Astrocyte (in vitro differentiated cells and primary cell): Measurements from ENCODE around the gene DYNLT5. TPM values are rescaled to one million over a fixed set of nuclear protein-coding genes. Genes with fewer than 3 reads are reported as not detected.
"Not testable (repeated sequence)": the region's sequence is repeated elsewhere in the genome, so short reads cannot be mapped to it uniquely, and the experiment has no call there.

Experiments used
- DNase-seq: peaks from one replicate; pipeline ENCODE4 v3.0.0-alpha.2; 2010; ENCODE audit warnings: low read depth
- FAIRE-seq: peaks from 2 replicates; lab custom pipeline; 2011; peaks lifted over from hg19 to GRCh38; lab: Jason Lieb, UNC
- H2AFZ ChIP-seq: 2 replicates; pipeline ENCODE4 v1.6.0; 2012; ENCODE audit warnings: low read depth, low read length, inconsistent platforms
- H3K27ac ChIP-seq: 2 replicates; pipeline ENCODE4 v1.5.1; 2011; ENCODE audit warnings: low read depth, low read length, inconsistent platforms
- H3K27me3 ChIP-seq: 2 replicates; pipeline ENCODE4 v1.6.0; 2011; ENCODE audit warnings: low read length, inconsistent platforms; ENCODE audit not compliant: insufficient read depth
- H3K36me3 ChIP-seq: 2 replicates; pipeline ENCODE4 v1.5.1; 2011; ENCODE audit warnings: low read length, inconsistent platforms; ENCODE audit not compliant: insufficient read depth
- H3K4me1 ChIP-seq: 2 replicates; pipeline ENCODE4 v1.5.1; 2011; ENCODE audit warnings: low read length, inconsistent platforms; ENCODE audit not compliant: insufficient read depth
- H3K4me2 ChIP-seq: 2 replicates; pipeline ENCODE4 v1.6.0; 2012; ENCODE audit warnings: low read length, inconsistent platforms
- H3K4me3 ChIP-seq: 2 replicates; pipeline ENCODE4 v1.5.1; 2011; ENCODE audit warnings: low read depth, mild to moderate bottlenecking, low read length, inconsistent platforms; ENCODE audit not compliant: insufficient read depth
- H3K79me2 ChIP-seq: 2 replicates; pipeline ENCODE4 v1.6.0; 2012; ENCODE audit warnings: mild to moderate bottlenecking, low read length, inconsistent platforms; ENCODE audit not compliant: insufficient read depth
- H3K9ac ChIP-seq: 2 replicates; pipeline ENCODE4 v1.6.0; 2012; ENCODE audit warnings: mild to moderate bottlenecking, low read length, inconsistent platforms
- H3K9me3 ChIP-seq: 2 replicates; pipeline ENCODE4 v1.5.1; 2012; ENCODE audit warnings: low read depth, mild to moderate bottlenecking, low read length, inconsistent platforms; ENCODE audit not compliant: insufficient read depth
- H4K20me1 ChIP-seq: 2 replicates; pipeline ENCODE4 v1.6.0; 2012; ENCODE audit warnings: low read length, inconsistent platforms; ENCODE audit not compliant: insufficient read depth
- H3K27ac Mint-ChIP-seq: one replicate; pipeline ENCODE4 v1.8.0; 2021; ENCODE audit warnings: mild to moderate bottlenecking, mixed read lengths; ENCODE audit not compliant: unreplicated experiment
- H3K27me3 Mint-ChIP-seq: one replicate; pipeline ENCODE4 v1.8.0; 2021; ENCODE audit warnings: low read depth, mixed read lengths; ENCODE audit not compliant: unreplicated experiment
- H3K36me3 Mint-ChIP-seq: one replicate; pipeline ENCODE4 v1.8.0; 2021; ENCODE audit warnings: low read depth, mixed read lengths; ENCODE audit not compliant: unreplicated experiment
- H3K4me1 Mint-ChIP-seq: one replicate; pipeline ENCODE4 v1.8.0; 2021; ENCODE audit warnings: low read depth, mixed read lengths; ENCODE audit not compliant: unreplicated experiment
- H3K4me3 Mint-ChIP-seq: one replicate; pipeline ENCODE4 v1.8.0; 2021; ENCODE audit warnings: mild to moderate bottlenecking, moderate library complexity, mixed read lengths; ENCODE audit not compliant: unreplicated experiment
- H3K9me3 Mint-ChIP-seq: one replicate; pipeline ENCODE4 v1.8.0; 2021; ENCODE audit warnings: mild to moderate bottlenecking, mixed read lengths; ENCODE audit not compliant: unreplicated experiment
- CTCF ChIP-seq: IDR thresholded peaks from 2 replicates; pipeline ENCODE4 v1.5.1; 2011; ENCODE audit warnings: low read depth, mild to moderate bottlenecking, inconsistent platforms, low read length, moderate library complexity; ENCODE audit not compliant: insufficient read depth
- EZH2 ChIP-seq: IDR thresholded peaks from 2 replicates; pipeline ENCODE4 v1.6.1; 2012; ENCODE audit warnings: mild to moderate bottlenecking, low read length, inconsistent platforms; ENCODE audit not compliant: insufficient read depth
- total RNA-seq: library from RNA; stranded (reverse); gene quantifications from 2 replicates; pipeline ENCODE4 v1.2.1, GENCODE V29; 2021

The DYNLT5 gene
- total RNA-seq, 1 donor from 2014 or later = 0.20 TPM

GRCh38 chr1:66732407-66733166 lies 19.7 kb upstream of the DYNLT5 start:
- Histone ChIP-seq H3K27ac (no peak overlapping the region), H3K4me2 (no peak overlapping the region), H3K9ac (no peak overlapping the region), H3K4me3 (no peak overlapping the region), H4K20me1 (no peaks in the 10 kb centered on the region), H3K36me3 (no peaks in the 10 kb centered on the region), H3K9me3 (no peaks in the 10 kb centered on the region), H2AFZ (no peak overlapping the region), H3K4me1 (no peaks in the 10 kb centered on the region), H3K79me2 (no peaks in the 10 kb centered on the region), H3K27me3 (no peaks in the 10 kb centered on the region)
- no peak overlapping the region for H3K27ac Mint-ChIP-seq
- H3K9me3 Mint-ChIP-seq = peaks cover 2% of the 10 kb centered on the region
- H3K4me3 Mint-ChIP-seq = no peak overlapping the region
- TF ChIP-seq EZH2 (no peak), CTCF (no peak)
- no peaks in the 10 kb centered on the region for H3K27me3 Mint-ChIP-seq
- FAIRE-seq (no peak), DNase-seq (no peak)
- peaks cover 11% of the 10 kb centered on the region for H3K4me1 Mint-ChIP-seq
- H3K36me3 Mint-ChIP-seq = no peaks in the 10 kb centered on the region

GRCh38 chr1:66733348-66734017 lies 18.8 kb upstream of the DYNLT5 start:
- H3K36me3 Mint-ChIP-seq = no peaks in the 10 kb centered on the region
- DNase-seq (peak; percentile 48), FAIRE-seq (no peak)
- H3K27me3 ChIP-seq = no peaks in the 10 kb centered on the region
- no peaks in the 10 kb centered on the region for H3K36me3 ChIP-seq
- no peak overlapping the region for H2AFZ ChIP-seq
- no peaks in the 10 kb centered on the region for H3K9me3 ChIP-seq
- no peaks in the 10 kb centered on the region for H3K27me3 Mint-ChIP-seq
- no peak for TF ChIP-seq EZH2
- TF ChIP-seq CTCF = no peak
- no peak overlapping the region for H3K27ac Mint-ChIP-seq
- no peak overlapping the region for H3K27ac ChIP-seq
- H3K4me3 Mint-ChIP-seq = no peak overlapping the region
- H3K4me3 ChIP-seq = no peak overlapping the region
- no peaks in the 10 kb centered on the region for H3K79me2 ChIP-seq
- no peaks in the 10 kb centered on the region for H3K4me1 ChIP-seq
- H3K9ac ChIP-seq = no peak overlapping the region
- no peak overlapping the region for H3K4me2 ChIP-seq
- peaks cover 2% of the 10 kb centered on the region for H3K9me3 Mint-ChIP-seq
- no peaks in the 10 kb centered on the region for H4K20me1 ChIP-seq
- peaks cover 9% of the 10 kb centered on the region for H3K4me1 Mint-ChIP-seq

GRCh38 chr1:66734531-66734930 lies 17.7 kb upstream of the DYNLT5 start:
- FAIRE-seq, H4K20me1 ChIP-seq, H3K27ac ChIP-seq, H3K36me3 Mint-ChIP-seq, DNase-seq, H3K4me3 ChIP-seq, H3K4me2 ChIP-seq, H3K27me3 ChIP-seq, H3K9me3 ChIP-seq, H3K36me3 ChIP-seq, H3K27ac Mint-ChIP-seq, H2AFZ ChIP-seq, H3K79me2 ChIP-seq, H3K4me3 Mint-ChIP-seq, H3K9ac ChIP-seq, H3K4me1 ChIP-seq, H3K4me1 Mint-ChIP-seq, H3K9me3 Mint-ChIP-seq, H3K27me3 Mint-ChIP-seq: not testable (repeated sequence)
